Measurements from ENCODE around the gene ABCC9.
A peak's percentile ranks its signal among the peaks of the same experiment; 100 is the strongest.

ABCC9 gene

DNA sequence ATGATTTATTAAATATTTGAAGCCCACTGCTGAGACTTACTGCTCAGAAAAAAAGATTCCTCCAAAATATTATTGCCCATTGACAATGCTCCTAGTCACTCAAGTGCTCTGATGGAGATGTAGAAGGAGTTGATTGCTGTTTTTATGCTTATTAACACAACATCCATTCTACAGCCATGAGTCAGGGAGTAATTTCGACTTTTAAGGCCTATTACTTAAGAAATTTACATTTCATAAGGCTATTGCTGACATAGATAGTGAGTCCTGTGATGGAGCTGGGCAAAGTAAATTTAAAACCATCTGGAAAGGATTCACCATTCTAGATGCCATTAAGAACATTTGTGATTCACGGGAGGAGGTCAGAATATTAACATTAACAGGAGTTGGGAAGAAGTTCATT is 171.9 kb downstream of the ABCC9 start:
- DNase-seq: no peak

GRCh38 chr12:21766403-21766802 is 174.8 kb downstream of the ABCC9 start:
- DNase-seq: no peak

DNA sequence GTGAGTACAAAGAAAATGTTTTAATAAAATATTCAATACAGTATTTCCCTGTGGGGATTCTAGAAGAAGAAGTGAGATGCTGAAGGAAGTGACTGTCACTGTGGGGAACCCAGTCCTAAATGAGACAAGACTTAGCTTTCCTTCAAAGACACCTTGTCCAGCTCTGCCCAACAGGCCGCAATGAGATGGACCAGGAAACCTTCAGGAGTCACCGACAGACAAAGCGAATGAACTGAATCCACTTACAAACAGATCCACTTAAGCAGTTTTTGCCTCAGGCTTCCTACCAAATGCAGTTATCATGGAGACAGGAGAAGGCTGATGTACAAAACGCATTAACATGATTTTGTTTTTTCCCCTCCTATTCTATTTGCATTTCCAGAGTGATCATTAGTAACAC is 176.3 kb downstream of the ABCC9 start:
- DNase-seq: no peak

GRCh38 chr12:21764065-21764464 is 177.2 kb downstream of the ABCC9 start:
- no peak for DNase-seq

- no peak for DNase-seq
These were observed 177.7 kb downstream of the ABCC9 start for GRCh38 chr12:21763531-21763930.

DNA sequence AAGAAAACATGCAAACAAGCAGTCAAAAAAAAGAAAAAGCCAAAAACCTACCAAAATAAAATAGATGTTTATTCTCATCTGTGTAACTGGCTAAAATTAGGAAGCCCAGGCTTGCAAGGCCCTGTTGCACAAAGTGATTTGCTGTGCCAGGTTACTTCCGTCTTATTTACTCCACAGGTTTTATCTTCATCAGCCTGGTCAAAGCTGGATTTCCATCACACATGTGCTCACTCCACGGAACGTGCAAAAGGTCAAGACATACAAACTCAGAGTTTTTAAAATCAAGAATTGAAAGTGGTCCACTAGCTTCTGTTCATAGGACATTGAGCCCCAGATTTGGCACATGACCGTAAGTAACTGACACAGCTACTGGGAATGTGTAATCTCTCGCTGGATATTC is 181.5 kb downstream of the ABCC9 start:
- DNase-seq: no peak

DNA sequence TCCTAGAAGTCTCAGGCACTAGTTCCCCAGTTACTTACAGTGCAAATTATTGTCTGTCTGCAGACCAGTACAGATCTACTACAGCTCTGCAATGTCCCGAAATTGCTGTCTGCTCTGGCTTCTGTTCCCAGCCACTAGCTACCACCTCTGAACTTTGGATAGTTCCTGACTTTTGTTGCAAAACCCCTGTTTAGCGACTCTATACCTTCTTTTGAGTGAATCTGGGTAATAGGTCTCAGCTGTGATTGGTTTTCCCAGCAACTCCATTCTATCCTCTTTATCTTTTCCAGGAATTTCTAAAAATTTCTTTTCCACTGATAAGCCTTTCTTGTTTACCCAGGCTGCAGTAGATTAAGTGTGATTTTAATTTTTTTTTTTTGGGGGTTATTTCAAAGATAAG is 183.5 kb downstream of the ABCC9 start:
- no peak for DNase-seq

DNA sequence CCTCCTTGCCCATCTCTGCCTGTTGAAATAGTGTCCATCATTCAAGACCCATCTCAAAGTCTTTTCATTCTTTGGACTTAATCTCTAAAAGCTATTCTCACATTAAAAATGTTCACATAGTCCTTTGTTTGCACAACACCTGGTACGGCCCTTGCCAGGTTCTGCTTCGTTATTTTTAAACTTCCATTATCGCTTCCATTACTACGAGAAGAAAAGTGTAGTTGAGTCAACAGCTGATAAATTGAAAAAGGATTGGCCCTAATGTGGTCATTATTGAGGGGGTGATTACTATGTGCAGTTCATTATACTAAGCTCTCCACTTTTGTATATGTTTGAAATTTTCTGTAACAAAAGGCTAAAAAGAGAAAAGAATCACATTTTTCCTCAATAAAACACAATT is 184.5 kb downstream of the ABCC9 start:
- DNase-seq: no peak

- DNase-seq: peak; percentile 8
These were observed 189.7 kb downstream of the ABCC9 start for GRCh38 chr12:21751517-21751916.
